ENCODE data around the gene MS4A7. TPM values are rescaled to one million over a fixed set of nuclear protein-coding genes. Genes with fewer than 3 reads are reported as not detected.

Gene MS4A7
- total RNA-seq, 1 donor from 2014 or later = not detected

DNA sequence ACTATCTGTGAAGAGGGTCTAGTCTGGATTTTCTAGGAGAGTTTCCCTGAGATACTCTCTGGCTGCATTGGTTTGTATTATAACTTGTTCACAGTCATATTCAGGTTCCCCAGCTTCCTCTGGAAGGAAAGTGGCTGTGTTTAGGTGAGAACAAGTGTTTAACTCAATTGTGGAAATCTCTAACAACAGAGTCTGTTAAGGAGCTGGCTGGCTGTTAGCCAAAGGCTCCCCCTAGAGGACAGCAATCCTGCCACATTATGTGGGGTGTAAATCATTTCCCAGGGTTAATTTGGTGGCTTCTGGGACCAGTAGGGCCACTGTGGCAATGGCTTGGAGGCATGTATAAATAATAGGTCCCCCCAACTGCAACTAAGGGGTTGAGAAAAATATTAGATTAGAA, 32.8 kb upstream of the MS4A7 start:
- no peak for FAIRE-seq
- peaks cover 7% of the 10 kb centered on the region for H3K27me3 Mint-ChIP-seq (ENCODE audit: low read depth, unreplicated experiment)

DNA sequence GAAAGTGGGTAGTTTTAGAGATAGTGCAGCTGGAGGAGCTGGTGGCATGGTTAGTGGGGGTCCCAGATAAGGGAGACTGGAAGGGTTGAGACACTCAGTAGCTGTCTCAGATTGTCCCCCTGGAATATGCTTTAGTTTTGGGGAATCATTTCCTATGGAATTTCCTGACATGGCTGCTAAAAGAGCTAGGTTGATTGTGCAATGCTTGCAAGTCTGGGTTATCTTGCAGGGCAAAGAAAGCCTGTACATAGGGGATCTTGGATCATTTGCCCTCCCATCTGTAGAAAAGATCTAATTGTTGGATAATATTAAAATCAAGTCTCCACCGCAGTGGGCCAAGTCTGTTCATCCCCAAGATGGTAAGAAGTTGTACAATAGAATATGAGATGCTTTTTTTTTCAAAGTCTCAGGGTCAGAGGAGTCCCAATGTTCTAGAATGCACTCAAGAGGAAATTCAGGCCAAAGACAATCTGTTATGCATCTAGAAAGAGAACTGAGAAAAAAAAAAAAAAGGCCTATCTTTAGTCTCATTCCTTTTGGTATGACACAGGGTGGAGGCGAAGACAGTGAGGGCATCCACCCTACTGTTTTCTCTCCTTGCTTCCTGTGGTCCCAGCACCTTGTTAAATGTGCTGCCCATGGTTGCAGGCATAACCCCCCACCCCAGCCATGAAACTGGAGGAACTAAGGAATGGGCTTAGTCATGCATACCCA, 31.1 kb upstream of the MS4A7 start:
- Mint-ChIP-seq H3K27ac (ENCODE audit: unreplicated experiment) (no peak overlapping the region), H3K36me3 (ENCODE audit: low read depth, unreplicated experiment) (no peaks in the 10 kb centered on the region), H3K4me1 (ENCODE audit: low read depth, unreplicated experiment) (peaks cover 7% of the 10 kb centered on the region), H3K27me3 (ENCODE audit: low read depth, unreplicated experiment) (peaks cover 7% of the 10 kb centered on the region), H3K9me3 (ENCODE audit: unreplicated experiment) (no peaks in the 10 kb centered on the region), H3K4me3 (ENCODE audit: unreplicated experiment) (no peak overlapping the region)
- TF ChIP-seq EZH2 (IDR thresholded peaks at IDR 0.05; ENCODE audit: insufficient read depth, low read length) = no peak
- TF ChIP-seq, protein P1, sequence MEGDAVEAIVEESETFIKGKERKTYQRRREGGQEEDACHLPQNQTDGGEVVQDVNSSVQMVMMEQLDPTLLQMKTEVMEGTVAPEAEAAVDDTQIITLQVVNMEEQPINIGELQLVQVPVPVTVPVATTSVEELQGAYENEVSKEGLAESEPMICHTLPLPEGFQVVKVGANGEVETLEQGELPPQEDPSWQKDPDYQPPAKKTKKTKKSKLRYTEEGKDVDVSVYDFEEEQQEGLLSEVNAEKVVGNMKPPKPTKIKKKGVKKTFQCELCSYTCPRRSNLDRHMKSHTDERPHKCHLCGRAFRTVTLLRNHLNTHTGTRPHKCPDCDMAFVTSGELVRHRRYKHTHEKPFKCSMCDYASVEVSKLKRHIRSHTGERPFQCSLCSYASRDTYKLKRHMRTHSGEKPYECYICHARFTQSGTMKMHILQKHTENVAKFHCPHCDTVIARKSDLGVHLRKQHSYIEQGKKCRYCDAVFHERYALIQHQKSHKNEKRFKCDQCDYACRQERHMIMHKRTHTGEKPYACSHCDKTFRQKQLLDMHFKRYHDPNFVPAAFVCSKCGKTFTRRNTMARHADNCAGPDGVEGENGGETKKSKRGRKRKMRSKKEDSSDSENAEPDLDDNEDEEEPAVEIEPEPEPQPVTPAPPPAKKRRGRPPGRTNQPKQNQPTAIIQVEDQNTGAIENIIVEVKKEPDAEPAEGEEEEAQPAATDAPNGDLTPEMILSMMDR (IDR thresholded peaks at IDR 0.05; ENCODE audit: insufficient read depth, low read depth, low read length) = no peak
- Histone ChIP-seq H3K4me1 (ENCODE audit: insufficient read depth, low read length) (no peaks in the 10 kb centered on the region), H3K79me2 (ENCODE audit: insufficient read depth, low read length) (no peaks in the 10 kb centered on the region), H3K27me3 (ENCODE audit: insufficient read depth, low read length) (no peaks in the 10 kb centered on the region), H2AFZ (ENCODE audit: low read depth, low read length) (no peak overlapping the region), H4K20me1 (ENCODE audit: insufficient read depth, low read length) (no peaks in the 10 kb centered on the region), H3K4me2 (ENCODE audit: low read length) (no peak overlapping the region), H3K36me3 (ENCODE audit: insufficient read depth, low read length) (no peaks in the 10 kb centered on the region), H3K9me3 (ENCODE audit: insufficient read depth, low read depth, low read length) (no peaks in the 10 kb centered on the region), H3K4me3 (ENCODE audit: insufficient read depth, low read depth, low read length) (no peak overlapping the region), H3K27ac (ENCODE audit: low read depth, low read length) (no peak overlapping the region), H3K9ac (ENCODE audit: low read length) (no peak overlapping the region)
- no peak for DNase-seq (ENCODE audit: low read depth)
- no peak for FAIRE-seq

More for the DNA sequence above, 32.8 kb upstream of the MS4A7 start:
- Mint-ChIP-seq H3K9me3 (ENCODE audit: unreplicated experiment) (no peaks in the 10 kb centered on the region), H3K4me1 (ENCODE audit: low read depth, unreplicated experiment) (peaks cover 7% of the 10 kb centered on the region), H3K4me3 (ENCODE audit: unreplicated experiment) (no peak overlapping the region), H3K36me3 (ENCODE audit: low read depth, unreplicated experiment) (no peaks in the 10 kb centered on the region), H3K27ac (ENCODE audit: unreplicated experiment) (no peak overlapping the region)
- Histone ChIP-seq H3K4me3 (ENCODE audit: insufficient read depth, low read depth, low read length) (no peak overlapping the region), H3K4me1 (ENCODE audit: insufficient read depth, low read length) (no peaks in the 10 kb centered on the region), H3K27me3 (ENCODE audit: insufficient read depth, low read length) (no peaks in the 10 kb centered on the region), H3K36me3 (ENCODE audit: insufficient read depth, low read length) (no peaks in the 10 kb centered on the region), H3K9ac (ENCODE audit: low read length) (no peak overlapping the region), H3K79me2 (ENCODE audit: insufficient read depth, low read length) (no peaks in the 10 kb centered on the region), H3K4me2 (ENCODE audit: low read length) (no peak overlapping the region), H3K9me3 (ENCODE audit: insufficient read depth, low read depth, low read length) (no peaks in the 10 kb centered on the region), H2AFZ (ENCODE audit: low read depth, low read length) (no peak overlapping the region), H4K20me1 (ENCODE audit: insufficient read depth, low read length) (no peaks in the 10 kb centered on the region), H3K27ac (ENCODE audit: low read depth, low read length) (no peak overlapping the region)
- TF ChIP-seq, protein P1 (IDR thresholded peaks at IDR 0.05; ENCODE audit: insufficient read depth, low read depth, low read length) = peak; percentile 31
- TF ChIP-seq EZH2 (IDR thresholded peaks at IDR 0.05; ENCODE audit: insufficient read depth, low read length) = no peak
- no peak for DNase-seq (ENCODE audit: low read depth)

DNA sequence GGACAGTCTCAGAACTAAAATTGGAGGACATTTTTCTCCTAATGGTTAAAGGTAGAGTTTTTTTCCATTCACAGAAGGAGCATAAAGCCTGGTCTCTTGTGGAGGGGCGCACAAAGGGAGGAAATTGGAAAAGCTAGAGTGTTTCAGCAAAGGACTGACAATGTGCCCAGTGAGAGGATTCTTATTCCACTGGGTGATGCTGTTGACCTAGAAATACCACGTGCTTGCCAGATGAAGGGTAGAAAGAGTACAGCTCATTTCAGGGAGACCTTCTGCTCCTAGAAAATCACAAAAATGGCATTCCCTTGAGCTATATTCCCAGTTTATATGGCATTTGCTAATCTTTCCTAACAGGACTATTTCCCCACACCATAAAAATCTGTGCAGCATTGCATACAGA, 30.2 kb upstream of the MS4A7 start:
- Histone ChIP-seq H3K27ac (ENCODE audit: low read depth, low read length) (no peak overlapping the region), H3K4me2 (ENCODE audit: low read length) (no peak overlapping the region), H3K27me3 (ENCODE audit: insufficient read depth, low read length) (no peaks in the 10 kb centered on the region), H2AFZ (ENCODE audit: low read depth, low read length) (no peak overlapping the region), H4K20me1 (ENCODE audit: insufficient read depth, low read length) (no peaks in the 10 kb centered on the region), H3K36me3 (ENCODE audit: insufficient read depth, low read length) (no peaks in the 10 kb centered on the region), H3K9ac (ENCODE audit: low read length) (no peak overlapping the region), H3K79me2 (ENCODE audit: insufficient read depth, low read length) (no peaks in the 10 kb centered on the region), H3K9me3 (ENCODE audit: insufficient read depth, low read depth, low read length) (no peaks in the 10 kb centered on the region), H3K4me1 (ENCODE audit: insufficient read depth, low read length) (no peaks in the 10 kb centered on the region), H3K4me3 (ENCODE audit: insufficient read depth, low read depth, low read length) (no peak overlapping the region)
- peaks cover 7% of the 10 kb centered on the region for H3K27me3 Mint-ChIP-seq (ENCODE audit: low read depth, unreplicated experiment)
- no peak for DNase-seq (ENCODE audit: low read depth)
- H3K9me3 Mint-ChIP-seq (ENCODE audit: unreplicated experiment) = no peaks in the 10 kb centered on the region
- no peak overlapping the region for H3K4me3 Mint-ChIP-seq (ENCODE audit: unreplicated experiment)
- H3K36me3 Mint-ChIP-seq (ENCODE audit: low read depth, unreplicated experiment) = no peaks in the 10 kb centered on the region
- H3K4me1 Mint-ChIP-seq (ENCODE audit: low read depth, unreplicated experiment) = peaks cover 7% of the 10 kb centered on the region
- no peak for TF ChIP-seq EZH2 (IDR thresholded peaks at IDR 0.05; ENCODE audit: insufficient read depth, low read length)
- TF ChIP-seq, protein P1 (IDR thresholded peaks at IDR 0.05; ENCODE audit: insufficient read depth, low read depth, low read length) = no peak
- H3K27ac Mint-ChIP-seq (ENCODE audit: unreplicated experiment) = no peak overlapping the region
- FAIRE-seq = no peak
